ENCODE results near the gene FTSJ3.
"Not testable (repeated sequence)": the region's sequence is repeated elsewhere in the genome, so short reads cannot be mapped to it uniquely, and the experiment has no call there.

Gene FTSJ3

DNA sequence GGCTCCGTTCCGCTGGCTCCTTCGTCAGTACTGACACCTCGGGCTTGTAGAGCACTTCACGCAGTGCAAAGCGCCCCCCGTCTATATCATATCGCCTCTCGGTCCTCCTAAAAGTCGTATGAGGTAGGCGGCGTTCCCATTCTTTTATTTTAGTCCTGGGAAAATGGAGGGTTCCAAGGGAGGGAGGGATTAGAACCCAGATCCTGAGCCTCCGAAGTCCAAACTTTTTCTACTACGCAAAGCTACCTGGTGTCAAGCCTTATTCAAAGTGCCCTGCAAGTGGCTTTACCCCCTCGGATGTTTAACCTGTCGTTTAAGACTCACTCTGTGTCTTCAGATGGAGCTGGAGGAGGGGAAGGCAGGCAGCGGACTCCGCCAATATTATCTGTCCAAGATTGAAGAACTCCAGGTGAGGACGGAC is 348 bp upstream of the FTSJ3 start:
- DNase-seq = no peak

DNA sequence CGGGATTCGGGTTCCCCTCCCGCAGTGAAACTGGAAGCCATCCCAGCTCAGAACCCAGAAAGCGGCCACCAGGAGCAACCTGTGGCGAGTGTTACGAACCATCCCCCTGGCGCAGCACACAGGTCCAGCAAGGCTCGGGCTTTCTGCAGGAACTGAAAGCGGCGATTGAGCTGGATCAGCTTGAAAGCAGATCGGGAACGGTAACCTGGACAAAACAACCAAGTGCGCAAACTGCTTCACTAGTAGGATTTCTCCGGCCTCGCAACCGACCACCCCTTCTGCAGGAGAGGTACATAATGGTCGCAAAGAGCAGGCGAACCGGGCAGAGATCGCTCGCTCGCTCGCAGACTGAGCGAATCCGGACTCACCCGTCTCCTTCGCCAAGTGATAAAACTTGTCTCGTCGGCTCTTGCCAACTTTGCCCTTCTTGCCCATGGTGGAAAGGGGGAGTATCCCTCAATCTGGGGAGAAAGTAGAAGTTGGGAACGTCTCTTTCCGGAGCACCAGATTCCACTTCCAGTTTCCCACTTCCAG is 928 bp downstream of the FTSJ3 start:
- no peak for DNase-seq

DNA sequence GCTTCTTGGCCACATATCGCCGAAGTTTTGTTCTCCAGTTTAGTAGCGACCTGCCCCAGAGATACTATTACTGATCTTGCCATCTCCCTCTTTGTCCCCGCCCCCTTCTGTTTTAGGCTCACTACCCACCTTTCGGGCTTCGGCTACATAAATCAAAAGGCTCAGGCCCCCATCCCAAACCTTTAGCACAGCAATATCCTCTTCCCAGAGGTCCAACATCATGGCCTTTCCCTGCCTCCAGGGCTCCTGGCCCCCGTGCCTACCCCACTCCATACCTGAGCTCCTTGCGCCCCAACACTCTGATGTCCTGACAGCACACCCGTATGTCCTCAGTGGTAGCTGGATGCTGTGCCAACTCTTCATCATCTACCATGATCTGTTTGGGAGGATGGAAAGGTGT is 3.1 kb downstream of the FTSJ3 start:
- no peak for DNase-seq

DNA sequence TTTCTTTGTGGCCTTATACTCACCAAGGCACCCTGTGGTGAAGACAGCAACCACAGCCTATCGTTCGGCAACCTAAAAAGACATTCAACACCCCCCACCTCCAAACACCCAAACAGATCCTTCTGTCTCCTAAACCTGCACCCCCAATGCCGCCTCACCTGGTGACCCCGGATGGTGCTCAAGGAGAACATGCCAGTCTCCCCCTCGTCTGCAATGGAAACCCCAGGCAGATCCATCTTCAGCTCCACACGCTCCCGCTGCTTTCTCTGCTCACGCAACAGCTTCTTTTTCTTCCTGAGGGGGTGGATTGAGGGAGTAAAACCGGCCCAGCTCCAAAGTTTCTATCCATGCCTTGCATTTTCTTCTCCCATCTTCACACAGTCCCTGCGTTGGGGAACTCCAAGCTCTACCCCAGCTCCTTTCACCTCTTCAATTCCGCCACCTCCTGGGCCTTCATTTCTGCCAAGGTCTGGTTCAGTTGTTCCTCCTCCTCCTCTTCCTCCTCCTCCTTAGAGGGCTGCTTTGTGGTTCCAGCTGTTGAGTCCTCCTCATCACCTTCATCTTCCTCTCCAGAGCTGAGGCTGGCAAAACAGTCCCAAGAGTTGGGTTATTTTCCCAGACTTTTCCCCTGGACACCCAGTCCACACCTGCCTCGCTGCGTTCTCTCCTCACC is 3.7 kb downstream of the FTSJ3 start:
- DNase-seq = no peak

DNA sequence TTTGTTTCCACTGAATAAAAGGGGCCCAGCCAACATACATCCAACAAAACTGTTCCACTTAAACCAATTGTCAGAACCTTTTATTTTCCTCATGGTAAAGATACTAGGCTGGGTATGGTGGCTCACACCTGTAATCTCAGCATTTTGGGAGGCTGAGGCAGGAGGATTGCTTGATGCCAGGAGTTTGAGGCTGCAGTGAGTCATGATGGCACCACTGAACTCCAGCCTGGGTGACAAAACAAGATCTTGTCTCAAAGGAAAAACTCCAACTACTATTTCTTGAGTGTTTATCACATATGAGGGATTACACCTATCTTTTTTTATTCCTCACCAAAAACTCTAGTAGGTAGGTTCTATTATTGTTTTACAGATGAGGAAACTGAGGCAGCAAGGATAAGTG is 4.9 kb downstream of the FTSJ3 start:
- no peak for DNase-seq

DNA sequence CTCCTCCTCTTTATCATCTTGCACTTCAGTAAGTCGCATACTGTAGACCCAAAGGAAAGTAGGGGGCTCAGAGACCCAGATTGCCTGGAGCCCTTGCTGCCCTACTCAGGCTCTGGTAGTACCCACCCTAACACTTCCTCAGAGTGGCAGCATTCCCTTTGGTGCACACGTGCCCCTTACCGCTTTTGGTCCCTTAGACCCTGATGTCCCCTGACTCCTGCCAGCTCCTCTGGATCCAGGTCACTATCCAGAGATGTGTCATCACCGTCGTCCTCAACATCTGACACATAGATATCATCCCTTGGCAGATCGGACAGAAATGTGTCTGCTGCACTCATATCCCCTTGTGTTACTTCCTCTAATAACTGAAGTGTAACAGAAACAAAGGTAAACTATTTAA is 5.7 kb downstream of the FTSJ3 start:
- no peak for DNase-seq

DNA sequence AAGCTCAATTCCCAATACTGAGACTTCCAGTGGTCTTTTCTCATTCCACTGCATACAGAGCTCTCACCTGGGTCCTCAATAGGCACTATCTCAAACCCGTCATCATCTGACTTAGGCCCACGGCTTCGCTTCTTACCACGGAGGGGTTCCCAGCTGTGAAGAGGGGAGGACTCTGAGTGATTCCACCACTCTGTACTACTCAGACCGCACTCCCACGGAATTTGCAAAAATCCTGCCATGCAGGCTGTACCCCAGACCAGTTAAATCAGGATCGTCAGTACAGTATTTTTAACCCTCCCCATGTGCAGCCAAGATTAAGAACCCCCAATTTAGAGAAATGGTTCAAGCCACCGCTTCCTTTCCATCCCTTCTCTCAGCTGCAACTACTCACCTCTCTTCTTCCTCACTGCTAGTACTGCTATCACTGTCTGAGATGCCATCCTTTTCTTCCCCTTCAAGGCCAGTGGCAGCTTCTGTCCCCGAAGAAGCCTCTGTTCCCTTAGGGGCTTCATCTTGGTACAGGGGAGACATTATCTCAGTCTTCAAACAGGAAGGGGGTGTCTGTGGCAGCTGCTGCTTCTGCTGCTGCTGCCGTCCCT is 6.4 kb downstream of the FTSJ3 start:
- DNase-seq = no peak

DNA sequence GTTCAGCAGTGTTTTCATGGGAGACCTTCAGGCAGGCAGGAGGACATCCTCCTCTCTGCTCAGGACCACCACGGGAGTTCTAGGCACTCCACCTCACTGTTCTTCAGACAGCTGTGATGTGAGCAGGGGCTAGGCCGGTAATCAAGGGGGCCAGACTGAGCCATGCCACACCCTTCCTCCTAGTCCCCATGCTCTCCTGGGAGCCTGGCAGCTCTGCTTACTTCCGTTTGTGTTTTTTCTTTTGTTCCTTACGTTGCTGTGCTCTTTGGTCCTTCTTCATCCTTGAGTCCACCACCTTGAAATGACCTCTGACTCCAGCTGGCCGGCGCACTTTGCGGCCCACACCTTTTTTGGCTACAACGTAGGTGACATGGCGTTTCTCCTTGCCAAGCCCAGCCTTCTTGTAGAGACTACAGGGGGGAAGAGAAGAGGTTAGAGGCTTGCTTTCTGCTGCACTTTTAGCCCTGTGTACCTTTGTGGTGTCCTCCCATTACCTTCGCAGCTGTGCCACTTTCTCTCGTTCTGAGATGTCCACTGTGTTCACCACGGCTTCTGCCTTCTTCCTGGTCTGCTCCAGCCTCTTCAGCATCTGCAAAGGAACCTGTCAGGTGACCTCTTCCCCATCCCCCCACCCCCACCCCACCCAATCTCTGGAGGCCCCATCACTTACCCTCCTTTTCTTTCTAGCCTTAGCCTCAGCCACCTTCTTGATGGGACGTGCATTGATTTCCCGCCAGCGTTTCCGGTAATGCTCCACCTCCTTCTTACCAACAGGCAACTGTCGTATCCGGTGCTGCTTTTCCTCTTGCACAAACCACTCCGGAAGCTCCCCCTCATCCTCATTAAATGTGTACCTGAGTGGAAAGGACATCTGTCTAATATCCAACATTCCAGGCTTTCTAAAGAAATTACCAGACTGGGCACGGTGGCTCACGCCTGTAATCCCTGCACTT is 7.6 kb downstream of the FTSJ3 start:
- no peak for DNase-seq

DNA sequence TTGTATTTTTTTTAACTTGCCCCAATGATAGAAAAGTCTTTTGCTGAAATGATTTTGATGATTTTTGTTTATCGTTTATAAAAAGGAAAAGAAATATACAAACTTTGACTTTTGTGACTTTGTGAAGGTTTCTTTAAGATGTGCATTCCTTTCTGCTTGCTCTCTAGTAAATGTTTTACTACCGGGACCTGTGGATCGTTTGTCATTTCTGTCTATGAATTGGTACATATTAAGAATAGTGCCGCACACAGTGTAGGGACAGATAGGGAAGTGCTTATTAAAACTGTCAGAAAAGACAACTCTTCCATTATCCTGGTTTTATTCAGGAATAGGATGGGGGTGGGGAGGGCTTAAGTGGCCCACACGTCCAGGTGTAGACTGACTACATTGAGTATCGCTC is 8.3 kb downstream of the FTSJ3 start:
- DNase-seq = no peak

DNA sequence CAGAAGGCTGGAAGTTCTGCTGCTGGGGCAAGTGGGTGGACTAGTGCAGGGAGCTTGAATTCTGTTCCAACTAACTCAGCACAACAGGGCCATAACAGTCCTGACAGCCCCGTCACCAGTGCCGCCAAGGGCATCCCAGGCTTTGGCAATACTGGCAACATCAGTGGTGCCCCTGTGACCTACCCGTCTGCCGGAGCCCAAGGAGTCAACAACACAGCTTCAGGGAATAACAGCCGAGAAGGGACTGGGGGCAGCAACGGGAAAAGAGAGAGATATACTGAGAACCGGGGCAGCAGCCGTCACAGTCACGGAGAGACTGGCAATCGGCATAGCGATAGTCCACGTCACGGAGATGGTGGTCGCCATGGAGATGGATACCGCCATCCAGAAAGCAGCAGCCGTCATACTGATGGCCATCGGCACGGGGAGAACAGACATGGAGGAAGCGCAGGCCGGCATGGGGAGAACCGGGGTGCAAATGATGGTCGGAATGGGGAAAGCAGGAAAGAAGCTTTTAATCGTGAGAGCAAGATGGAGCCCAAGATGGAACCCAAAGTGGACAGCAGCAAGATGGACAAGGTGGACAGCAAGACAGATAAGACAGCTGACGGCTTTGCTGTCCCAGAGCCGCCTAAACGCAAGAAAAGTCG is 9.6 kb downstream of the FTSJ3 start:
- DNase-seq = no peak

DNA sequence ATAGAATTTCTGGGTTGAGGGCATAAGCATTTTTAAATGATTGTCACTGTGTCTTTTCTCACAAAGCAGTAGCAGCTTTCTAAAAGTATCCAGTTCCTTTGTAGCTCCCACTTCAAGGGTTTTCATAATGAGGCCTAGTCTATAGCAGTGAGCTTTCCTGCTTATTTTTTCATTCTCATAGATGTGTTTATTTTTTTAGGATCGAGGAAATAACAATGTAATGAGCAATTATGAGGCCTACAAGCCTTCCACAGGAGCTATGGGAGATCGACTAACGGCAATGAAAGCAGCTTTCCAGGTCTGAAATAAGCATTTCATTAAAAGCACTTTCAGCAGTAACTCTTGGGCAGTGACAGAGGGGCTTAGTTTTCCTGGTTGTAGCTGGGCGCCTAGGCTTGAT is 10.8 kb downstream of the FTSJ3 start:
- no peak for DNase-seq

DNA sequence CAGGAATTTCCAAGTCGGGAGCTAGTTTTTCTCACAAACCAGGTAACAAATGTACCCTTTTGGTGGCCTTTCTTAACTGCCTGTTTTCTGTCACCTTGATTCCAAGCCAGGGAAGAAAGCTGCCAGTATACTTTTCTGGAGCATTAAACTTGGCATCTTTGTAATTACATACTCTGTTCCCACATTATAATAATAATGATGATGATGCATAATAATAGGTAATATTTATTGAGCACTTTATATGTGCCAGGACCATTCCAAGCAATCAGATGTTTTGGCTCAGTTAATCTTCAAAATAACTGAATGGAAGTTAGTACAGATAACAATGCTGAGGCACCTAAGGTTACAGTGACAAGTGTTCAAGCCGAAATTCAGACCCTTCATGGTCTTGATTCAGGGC is 11.3 kb downstream of the FTSJ3 start:
- DNase-seq = no peak

DNA sequence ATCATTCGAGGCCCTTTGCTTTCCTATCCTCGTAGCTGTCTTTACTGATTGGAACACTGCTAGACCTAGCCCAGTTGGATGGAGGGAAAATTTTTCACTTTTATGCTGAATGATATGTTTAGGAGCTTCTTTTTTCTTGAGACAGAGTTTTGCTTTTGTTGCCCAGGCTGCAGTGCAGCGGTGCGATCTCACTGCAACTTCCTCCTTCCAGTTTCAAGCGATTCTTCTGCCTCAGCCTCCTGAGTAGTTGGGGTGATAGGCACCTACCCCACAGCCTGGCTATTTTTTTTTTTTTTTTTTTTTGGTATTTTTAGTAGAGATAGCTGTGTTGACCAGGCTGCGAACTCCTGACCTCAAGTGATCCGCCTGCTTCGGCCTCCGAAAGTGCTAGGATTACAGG is 17.5 kb downstream of the FTSJ3 start:
- no peak for DNase-seq

DNA sequence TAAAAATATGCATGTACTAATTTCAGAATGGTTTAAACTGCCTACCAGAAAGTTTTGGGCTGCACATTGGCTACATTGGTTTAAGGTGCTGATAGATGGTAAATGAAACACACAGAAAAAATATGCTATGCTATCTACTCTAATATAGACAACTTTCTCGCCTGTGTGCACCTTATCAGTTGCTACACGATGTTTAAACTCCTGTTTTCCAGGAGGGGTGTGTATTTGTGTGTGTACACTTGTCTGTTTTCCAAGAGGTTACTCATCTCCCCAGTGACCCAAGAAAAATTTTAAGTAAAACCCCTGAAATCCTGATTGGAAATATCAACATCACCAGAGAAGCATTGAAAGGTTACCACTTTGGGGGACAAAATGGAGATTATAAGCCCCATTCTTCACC is 21.9 kb downstream of the FTSJ3 start:
- no peak for DNase-seq

DNA sequence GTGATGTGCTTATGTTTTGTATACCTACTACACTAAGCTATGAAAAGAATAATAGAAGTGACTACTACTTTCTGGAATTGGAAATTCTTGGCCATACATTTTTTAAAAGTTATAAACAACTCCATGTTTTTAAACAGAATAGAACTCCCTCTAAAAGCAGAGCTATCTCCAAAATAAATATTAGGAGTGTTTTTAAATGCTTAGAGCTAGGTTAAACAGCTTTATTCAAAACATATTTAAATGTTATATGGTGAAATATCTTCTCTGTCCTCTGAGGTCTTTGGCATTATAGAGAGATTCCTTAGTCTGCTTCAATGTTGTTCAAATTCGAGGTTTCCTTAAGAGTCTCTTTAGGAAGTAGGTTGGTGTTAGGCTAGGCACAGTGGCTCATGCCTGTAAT is 23.1 kb downstream of the FTSJ3 start:
- DNase-seq = no peak

DNA sequence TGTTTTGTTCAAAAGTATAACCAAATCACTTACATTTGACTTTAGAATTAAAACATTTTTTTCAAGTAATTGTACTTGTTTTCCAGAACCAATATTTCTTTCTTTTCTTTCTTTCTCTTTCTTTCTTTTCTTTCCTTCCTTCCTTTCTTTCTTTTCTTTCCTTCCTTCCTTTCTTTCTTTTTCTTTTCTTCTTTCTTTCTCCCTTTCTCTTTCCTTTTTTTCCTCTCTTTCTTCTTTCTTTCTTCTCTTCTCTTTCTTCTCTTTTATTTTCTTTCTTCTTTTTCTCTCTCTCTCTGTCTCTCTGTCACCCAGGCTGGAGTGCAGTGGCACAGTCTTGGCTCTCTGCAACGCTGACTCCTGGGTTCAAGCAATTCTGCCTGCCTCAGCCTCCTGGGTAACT is 26.7 kb downstream of the FTSJ3 start:
- DNase-seq = no peak

DNA sequence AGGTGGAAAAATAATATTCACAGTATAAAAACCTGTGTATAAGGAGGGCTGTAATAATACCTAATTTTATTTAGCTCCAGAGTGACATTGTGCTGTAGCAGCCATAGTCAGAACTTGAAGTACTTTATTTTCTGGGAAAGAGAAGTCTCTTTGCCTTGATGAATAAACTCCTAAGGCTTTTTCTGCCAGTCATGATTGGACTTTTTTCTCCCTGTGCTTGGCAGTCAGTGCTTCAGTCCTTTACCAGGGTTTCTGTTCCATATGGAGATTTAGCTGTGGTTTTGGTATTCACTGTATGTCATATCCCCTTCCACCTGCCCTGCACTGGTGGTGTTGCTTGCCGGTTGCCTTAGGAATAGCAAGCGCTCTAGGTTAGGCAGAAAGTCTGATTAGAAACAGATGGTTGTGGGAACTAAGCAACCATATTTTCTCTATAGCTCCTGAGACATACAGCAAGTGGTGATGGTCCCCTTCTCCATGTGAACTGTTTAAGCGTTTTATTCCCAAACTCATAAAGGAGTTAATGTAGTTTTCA is 28.8 kb downstream of the FTSJ3 start:
- no peak for DNase-seq

DNA sequence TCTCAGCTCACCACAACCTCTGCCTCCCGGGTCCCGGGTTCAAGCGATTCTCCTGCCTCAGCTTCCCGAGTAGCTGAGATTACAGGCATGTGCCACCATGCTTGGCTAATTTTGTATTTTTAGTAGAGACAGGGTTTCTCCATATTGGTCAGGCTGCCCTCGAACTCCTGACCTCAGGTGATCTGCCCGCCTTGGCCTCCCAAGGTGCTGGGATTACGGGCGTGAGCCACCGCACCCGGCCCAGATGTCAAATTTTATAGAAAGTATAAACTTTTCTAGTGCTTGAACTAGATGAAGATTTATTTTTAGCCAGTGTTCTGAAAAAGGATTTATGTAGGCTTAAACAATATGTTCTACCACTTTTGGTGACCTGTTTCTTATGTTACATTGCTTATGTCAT is 31.1 kb downstream of the FTSJ3 start:
- not testable (repeated sequence) for DNase-seq

DNA sequence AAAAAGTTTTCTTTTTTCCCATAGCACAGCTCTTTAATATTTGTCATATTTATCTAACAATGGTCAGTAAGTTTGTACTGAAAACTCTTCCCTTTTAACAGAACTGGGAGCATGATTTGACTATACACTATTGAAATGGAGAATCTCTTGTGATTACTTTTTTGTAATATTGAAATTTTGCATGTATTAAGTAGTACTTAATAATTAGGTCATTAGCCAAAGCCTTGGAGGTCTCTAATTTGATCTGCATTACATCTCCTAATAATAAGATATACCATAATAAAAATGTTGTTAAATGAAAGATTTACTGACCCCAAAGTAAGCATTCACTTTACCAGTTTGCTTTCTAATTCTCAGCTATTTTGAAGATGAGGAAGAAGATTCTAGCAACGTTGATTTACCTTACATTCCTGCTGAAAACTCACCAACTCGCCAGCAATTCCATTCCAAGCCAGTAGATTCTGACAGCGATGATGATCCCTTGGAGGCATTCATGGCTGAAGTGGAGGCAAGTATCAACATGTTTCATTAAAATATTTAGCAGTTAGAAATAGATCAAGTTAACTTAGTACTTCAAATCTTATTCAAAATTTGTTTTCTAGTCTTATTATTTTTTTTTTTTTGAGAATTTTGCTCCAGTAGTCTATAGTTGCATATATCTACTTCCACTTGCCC is 35.3 kb downstream of the FTSJ3 start:
- no peak for DNase-seq

DNA sequence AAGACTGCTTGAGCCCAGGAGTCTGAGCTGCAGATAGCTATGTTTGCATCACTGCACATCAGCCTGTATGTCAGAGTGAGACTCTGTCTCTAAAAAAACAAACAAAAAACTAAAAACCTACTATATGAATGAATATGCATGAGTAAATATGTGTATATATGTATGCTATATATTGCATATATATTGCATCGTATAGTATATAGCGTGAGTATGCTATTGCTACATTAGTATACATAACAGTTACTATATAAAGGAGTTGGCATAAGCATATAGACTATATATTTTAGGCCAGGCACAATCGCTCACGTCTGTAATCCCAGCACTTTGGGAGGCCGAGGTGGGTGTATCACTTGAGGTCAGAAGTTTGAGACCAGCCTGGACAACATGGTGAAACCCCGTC is 37.4 kb downstream of the FTSJ3 start:
- no peak for DNase-seq

DNA sequence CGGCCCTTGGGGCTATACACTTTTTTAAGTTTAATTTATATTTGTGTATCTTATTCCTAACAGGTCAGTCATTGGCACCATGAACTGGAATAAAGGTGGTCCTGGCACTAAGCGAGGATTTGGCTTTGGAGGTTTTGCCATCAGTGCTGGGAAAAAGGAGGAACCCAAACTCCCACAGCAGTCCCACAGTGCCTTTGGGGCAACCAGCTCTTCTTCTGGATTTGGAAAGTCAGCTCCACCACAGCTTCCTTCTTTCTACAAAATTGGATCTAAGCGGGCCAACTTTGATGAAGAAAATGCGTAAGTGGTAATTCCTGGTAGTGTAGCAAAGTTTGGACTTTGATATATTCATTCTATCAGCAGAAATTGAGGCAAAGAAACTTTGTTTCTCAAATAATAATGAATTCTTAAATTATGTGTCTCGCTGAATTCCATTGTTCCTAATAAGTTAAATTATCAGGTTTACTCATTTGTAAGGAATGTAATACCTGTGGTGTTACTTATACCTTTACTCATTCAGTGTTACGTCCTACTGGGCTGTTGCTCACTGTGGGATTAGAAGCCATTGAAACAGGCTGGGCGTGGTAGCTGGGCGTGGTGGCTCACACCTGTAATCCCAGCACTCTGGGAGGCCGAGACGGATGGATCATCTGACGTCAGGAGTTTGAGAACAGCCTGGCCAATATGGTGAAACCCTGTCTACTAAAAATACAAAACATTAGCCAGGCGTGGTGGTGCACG is 40.3 kb downstream of the FTSJ3 start:
- no peak for DNase-seq

DNA sequence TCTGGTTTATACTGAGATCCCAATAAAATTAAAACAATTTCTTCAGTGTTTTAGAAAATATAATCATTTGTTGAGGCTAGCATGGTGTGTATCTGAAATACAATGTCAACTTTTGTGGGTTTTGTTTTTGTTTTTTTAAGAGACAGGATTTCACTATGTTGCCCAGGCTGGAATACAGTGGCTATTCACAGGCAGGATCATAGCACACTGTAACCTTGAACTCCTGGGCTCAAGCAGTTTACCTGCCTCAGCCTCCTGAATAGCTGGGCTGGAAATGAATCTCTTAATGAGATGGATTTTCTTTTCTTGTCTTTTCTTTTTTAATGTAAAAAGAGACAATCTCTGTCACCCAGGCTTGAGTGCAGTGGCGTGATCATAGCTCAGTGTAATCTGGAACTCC is 41.3 kb downstream of the FTSJ3 start:
- DNase-seq = no peak
